IMR-90 (cell line): ENCODE results near the gene RASIP1. TPM values are rescaled to one million over a fixed set of nuclear protein-coding genes. Genes with fewer than 3 reads are reported as not detected.

Source experiments
- ATAC-seq: fragments of 200-7000 bp; cut with Tn5 transposase; 2 replicates; pipeline ENCODE4 v1.9.1; 2020; ENCODE audit warnings: low read depth, mild to moderate bottlenecking, moderate library complexity
- BruUV-seq: library from RNA; stranded (reverse); fragments of 400-500 nt; replicated peaks from 2 replicates; lab custom pipeline; 2021; lab: Mats Ljungman, UMichigan
- CTCF ChIA-PET: fragments of 300-600 bp; formaldehyde crosslinking; extraction: SDS; loops from one replicate; lab custom pipeline; 2021; ENCODE audit warnings: antibody characterized with exemption; lab: Yijun Ruan, JAX
- POLR2A ChIA-PET: fragments of 300-600 bp; sonication (Branson Sonifier 250); formaldehyde crosslinking; loops from one replicate; lab custom pipeline; 2022; ENCODE audit warnings: antibody characterized with exemption; ENCODE audit not compliant: unreplicated experiment; lab: Charles Lee
- DNase-seq: peaks from one replicate; pipeline ENCODE4 v3.0.0; 2013
- H2AFZ ChIP-seq: replicated peaks from 2 replicates; pipeline ENCODE3; 2013; ENCODE audit warnings: low read length, mild to moderate bottlenecking; ENCODE audit not compliant: poor library complexity
- H2AK5ac ChIP-seq: 2 replicates; pipeline ENCODE4 v1.6.1; 2013; ENCODE audit warnings: low read depth, low read length, inconsistent platforms
- H2AK9ac ChIP-seq: replicated peaks from 2 replicates; pipeline ENCODE3; 2013; ENCODE audit warnings: mild to moderate bottlenecking, low read depth, low read length, moderate library complexity; ENCODE audit not compliant: poor library complexity
- H2BK120ac ChIP-seq: 2 replicates; pipeline ENCODE4 v1.6.1; 2013; ENCODE audit warnings: low read depth, low read length, inconsistent platforms
- H2BK15ac ChIP-seq: 3 replicates; pipeline ENCODE4 v1.6.1; 2013; ENCODE audit warnings: low read depth, low read length, inconsistent platforms
- H2BK20ac ChIP-seq: 2 replicates; pipeline ENCODE4 v1.6.1; 2013; ENCODE audit warnings: low read depth, mild to moderate bottlenecking, inconsistent platforms, low read length, moderate library complexity
- H2BK5ac ChIP-seq: 2 replicates; pipeline ENCODE4 v1.6.1; 2013; ENCODE audit warnings: mild to moderate bottlenecking, low read depth, low read length, inconsistent platforms; ENCODE audit not compliant: poor library complexity, severe bottlenecking
- H3K14ac ChIP-seq: replicated peaks from 2 replicates; pipeline ENCODE4 v1.6.1; 2013; ENCODE audit warnings: low read depth, low read length, inconsistent platforms
- H3K18ac ChIP-seq: 2 replicates; pipeline ENCODE4 v1.6.1; 2013; ENCODE audit warnings: low read depth, low read length, control low read depth
- H3K23ac ChIP-seq: 2 replicates; pipeline ENCODE4 v1.6.1; 2013; ENCODE audit warnings: low read depth, low read length, inconsistent platforms
- H3K27ac ChIP-seq: 2 replicates; pipeline ENCODE4 v1.5.1; 2013; ENCODE audit warnings: mild to moderate bottlenecking, control low read depth, low read length; ENCODE audit not compliant: insufficient read depth
- H3K27me3 ChIP-seq: 2 replicates; pipeline ENCODE4 v1.6.1; 2013; ENCODE audit warnings: low read length; ENCODE audit not compliant: control insufficient read depth, insufficient read depth
- H3K36me3 ChIP-seq: 2 replicates; pipeline ENCODE4 v1.6.1; 2013; ENCODE audit warnings: low read length, mixed read lengths; ENCODE audit not compliant: control insufficient read depth, insufficient read depth
- H3K4ac ChIP-seq: 2 replicates; pipeline ENCODE4 v1.6.1; 2013; ENCODE audit warnings: low read depth, low read length, inconsistent platforms
- H3K4me1 ChIP-seq: 2 replicates; pipeline ENCODE4 v1.6.1; 2013; ENCODE audit warnings: low read length, mixed read lengths; ENCODE audit not compliant: control insufficient read depth, insufficient read depth
- H3K4me2 ChIP-seq: 2 replicates; pipeline ENCODE4 v1.6.1; 2013; ENCODE audit warnings: low read depth, mild to moderate bottlenecking, control low read depth, low read length, moderate library complexity
- H3K4me3 ChIP-seq: 2 replicates; pipeline ENCODE4 v1.5.1; 2013; ENCODE audit warnings: low read depth, mild to moderate bottlenecking, control low read depth, low read length, moderate library complexity; ENCODE audit not compliant: insufficient read depth
- H3K56ac ChIP-seq: 2 replicates; pipeline ENCODE4 v1.6.1; 2013; ENCODE audit warnings: low read length, inconsistent platforms; ENCODE audit not compliant: insufficient read depth; ENCODE audit errors: extremely low read depth
- H3K79me1 ChIP-seq, 2 experiments: 2 replicates each; pipeline ENCODE4 v1.6.1; 2013; ENCODE audit warnings: low read length in 2 of 2, inconsistent platforms in 1 of 2, low read depth in 1 of 2
- H3K9ac ChIP-seq: 2 replicates; pipeline ENCODE4 v1.6.1; 2013; ENCODE audit warnings: low read depth, low read length, control low read depth
- H3K9me1 ChIP-seq: 2 replicates; pipeline ENCODE4 v1.6.1; 2013; ENCODE audit warnings: low read length, inconsistent platforms; ENCODE audit not compliant: insufficient read depth
- H3K9me3 ChIP-seq: 2 replicates; pipeline ENCODE4 v1.6.1; 2013; ENCODE audit warnings: low read length; ENCODE audit not compliant: control insufficient read depth, insufficient read depth
- H4K20me1 ChIP-seq: 2 replicates; pipeline ENCODE4 v1.6.1; 2013; ENCODE audit warnings: low read length, inconsistent platforms; ENCODE audit not compliant: insufficient read depth
- H4K5ac ChIP-seq: 2 replicates; pipeline ENCODE4 v1.6.1; 2013; ENCODE audit warnings: mild to moderate bottlenecking, low read depth, low read length, control low read depth
- H4K8ac ChIP-seq, 2 experiments: 2 replicates each; pipeline ENCODE4 v1.6.1; 2013; ENCODE audit warnings: low read depth in 2 of 2, low read length in 2 of 2, control low read depth in 1 of 2, inconsistent platforms in 1 of 2
- H4K91ac ChIP-seq: 2 replicates; pipeline ENCODE4 v1.6.1; 2013; ENCODE audit warnings: low read depth, low read length, inconsistent platforms; ENCODE audit not compliant: insufficient read depth
- FOS ChIP-seq: fragments of 150-350 bp; IDR thresholded peaks from 2 replicates; pipeline ENCODE4 v1.6.1; 2016; ENCODE audit warnings: low read depth, low read length
- WGBS, 2 experiments: methylation state at CpG; one replicate each; pipeline versions ENCODE4 v1.1.5 to v1.1.7; 2013; ENCODE audit warnings: missing lambda C conversion rate in 2 of 2; ENCODE audit not compliant: insufficient read length in 1 of 2; ENCODE audit errors: extremely low coverage in 2 of 2; 5-methylcytosine and 5-hydroxymethylcytosine counted together
- dilution Hi-C: fragments of 300-500 bp; cut with HindIII; formaldehyde crosslinking; loops from one replicate; pipeline ENCODE4 v1.14.3; 2018; ENCODE audit warnings: low sequenced_read_pairs; ENCODE audit not compliant: unreplicated experiment
- in situ Hi-C: fragments of 300-500 bp; cut with MboI; formaldehyde crosslinking; loops from 3 replicates; pipeline ENCODE4 v1.14.3; 2019; ENCODE audit warnings: low sequenced_read_pairs, inconsistent platforms, mixed read lengths
- intact Hi-C: fragments of 100-400 bp; cut with micrococcal nuclease; formaldehyde crosslinking; loops from 2 replicates; pipeline ENCODE4 v1.10.0; 2022
- polyA plus RNA-seq, 3 experiments: library from polyadenylated mRNA; depleted of rRNA; stranded (reverse); fragments of >200 nt; gene quantifications; 2 replicates each; pipeline ENCODE4 v1.2.3, GENCODE V29; 2012; ENCODE audit warnings: low replicate concordance in 1 of 3
- total RNA-seq: library from RNA; depleted of rRNA; stranded (reverse); fragments of >200 nt; gene quantifications from 2 replicates; pipeline ENCODE4 v1.2.3, GENCODE V29; 2012
- TF ChIP-seq, protein P1 (sequence below): conservative IDR thresholded peaks from 2 replicates; pipeline ENCODE4 v1.5.1; 2012; ENCODE audit warnings: mild to moderate bottlenecking, low read depth, low read length, improper control_type of control experiment

RASIP1 gene
- total and polyA plus RNA-seq, 2 of the 4 experiments (the other 2 are of a cell fraction): 0.18 to 0.51 TPM

DNA sequence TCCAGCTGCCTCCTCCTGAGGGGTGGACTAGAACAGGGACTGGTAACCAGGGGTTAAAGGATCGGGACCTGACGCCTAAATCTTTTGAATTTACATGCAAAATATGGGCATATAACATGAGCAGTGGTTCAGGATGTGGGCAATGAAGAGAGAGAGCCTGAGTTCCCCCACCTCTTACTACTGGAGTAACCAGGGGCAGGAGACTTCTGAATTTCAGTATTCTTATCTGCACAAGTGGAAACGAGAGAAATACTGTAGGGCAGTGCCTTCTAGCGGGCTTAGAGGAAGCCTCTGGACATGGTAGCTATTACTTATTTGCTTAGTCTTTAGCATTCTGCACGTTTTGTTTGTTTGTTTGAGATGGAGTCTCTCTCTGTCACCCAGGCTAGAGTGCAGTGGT is 44.1 kb upstream of the RASIP1 start:
- Histone ChIP-seq H3K23ac (no peak overlapping the region), H3K36me3 (no peaks in the 10 kb centered on the region), H4K91ac (no peak overlapping the region), H3K4me2 (no peak overlapping the region), H3K9ac (no peak overlapping the region), H3K9me3 (no peaks in the 10 kb centered on the region), H2BK20ac (no peak overlapping the region), H3K18ac (no peak overlapping the region), H2AK9ac (no peak overlapping the region), H2BK15ac (no peak overlapping the region), H2BK120ac (no peak overlapping the region), H3K4me1 (peaks cover 5% of the 10 kb centered on the region), H3K27me3 (peaks cover 6% of the 10 kb centered on the region), H4K8ac (no peak overlapping the region), H2BK5ac (no peak overlapping the region), H3K79me1 (no peaks in the 10 kb centered on the region), H2AFZ (no peak overlapping the region), H3K4ac (no peak overlapping the region), H4K5ac (no peak overlapping the region), H3K4me3 (no peak overlapping the region), H2AK5ac (no peak overlapping the region), H3K56ac (no peak overlapping the region), H3K14ac (no peak overlapping the region), H4K20me1 (no peaks in the 10 kb centered on the region), H3K27ac (no peak overlapping the region), H3K9me1 (no peaks in the 10 kb centered on the region)
- no peak for DNase-seq
- CTCF ChIA-PET: interaction anchor here (0.6 to 1.1 kb wide), 2 partner anchors 11 to 128 kb away, joined by 3 read pairs; no protein-coding TSS in a partner anchor
- dilution Hi-C loops (no loop called here), intact Hi-C loops (loop anchor here (2.0 to 10.0 kb wide), 3 partner anchors 107 to 440 kb away; partner anchors contain the start of gene CA11), in situ Hi-C loops (no loop called here)
- POLR2A ChIA-PET: no interaction called here
- WGBS, 2 experiments: 0% methylated on average over 1 of the region's 5 CpGs; no CpG with 5 or more reads in 1 of the 2 experiments
- BruUV-seq: no TSS peak
- TF ChIP-seq, protein P1, sequence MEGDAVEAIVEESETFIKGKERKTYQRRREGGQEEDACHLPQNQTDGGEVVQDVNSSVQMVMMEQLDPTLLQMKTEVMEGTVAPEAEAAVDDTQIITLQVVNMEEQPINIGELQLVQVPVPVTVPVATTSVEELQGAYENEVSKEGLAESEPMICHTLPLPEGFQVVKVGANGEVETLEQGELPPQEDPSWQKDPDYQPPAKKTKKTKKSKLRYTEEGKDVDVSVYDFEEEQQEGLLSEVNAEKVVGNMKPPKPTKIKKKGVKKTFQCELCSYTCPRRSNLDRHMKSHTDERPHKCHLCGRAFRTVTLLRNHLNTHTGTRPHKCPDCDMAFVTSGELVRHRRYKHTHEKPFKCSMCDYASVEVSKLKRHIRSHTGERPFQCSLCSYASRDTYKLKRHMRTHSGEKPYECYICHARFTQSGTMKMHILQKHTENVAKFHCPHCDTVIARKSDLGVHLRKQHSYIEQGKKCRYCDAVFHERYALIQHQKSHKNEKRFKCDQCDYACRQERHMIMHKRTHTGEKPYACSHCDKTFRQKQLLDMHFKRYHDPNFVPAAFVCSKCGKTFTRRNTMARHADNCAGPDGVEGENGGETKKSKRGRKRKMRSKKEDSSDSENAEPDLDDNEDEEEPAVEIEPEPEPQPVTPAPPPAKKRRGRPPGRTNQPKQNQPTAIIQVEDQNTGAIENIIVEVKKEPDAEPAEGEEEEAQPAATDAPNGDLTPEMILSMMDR: 0 out of 2 replicates have a peak, but pooled peaks have one; percentile 14
- no peak for TF ChIP-seq FOS
- no peak for ATAC-seq
